Measurements from ENCODE around the gene NR2C1. TPM values are rescaled to one million over a fixed set of nuclear protein-coding genes. Genes with fewer than 3 reads are reported as not detected.

NR2C1 gene
- total and polyA plus RNA-seq, 10 of the 15 experiments (the other 5 are each of a cell fraction or from before 2014, with no cell fraction given): 8.8 to 38.1 (median 31.3) TPM

- no peak overlapping the region for H2AFZ ChIP-seq (ENCODE audit: control insufficient read depth, low read depth, low read length)
- H3K36me3 ChIP-seq (ENCODE audit: control insufficient read depth in 2 of 2, insufficient read depth in 2 of 2, low read length in 1 of 2): peaks cover under 1 to 17% of the 10 kb centered on the region in 2 experiments; a peak in 3 of 4 replicates
- BruUV-seq (replicated peaks): no TSS peak
- H3K9ac ChIP-seq (ENCODE audit: control insufficient read depth, insufficient read depth, low read length): no peak overlapping the region
- no peaks in the 10 kb centered on the region for H3K79me2 ChIP-seq (ENCODE audit: control insufficient read depth, insufficient read depth, low read length)
- SMC1A ChIA-PET (ENCODE audit: uncharacterized antibody, unreplicated experiment): no interaction called here
- H3K4me3 ChIP-seq: no peak overlapping the region
- no peaks in the 10 kb centered on the region for H3K27me3 ChIP-seq (replicated peaks in 1 of 2; ENCODE audit: control insufficient read depth in 2 of 2, insufficient read depth in 2 of 2, low read length in 1 of 2)
- H4K20me1 ChIP-seq (ENCODE audit: control insufficient read depth, insufficient read depth): no peaks in the 10 kb centered on the region
- 100% methylated on average over 1 of the region's 1 CpG for WGBS (ENCODE audit: insufficient coverage, insufficient replicate concordance, low lambda C conversion rate, missing lambda C conversion rate)
- H3K4me1 ChIP-seq (ENCODE audit: control insufficient read depth, insufficient read depth, low read length): no peaks in the 10 kb centered on the region
- RAD21 ChIA-PET (ENCODE audit: unreplicated experiment): no interaction called here
- H3K27ac ChIP-seq (ENCODE audit: control insufficient read depth, insufficient read depth): no peak overlapping the region
- CTCF ChIA-PET: no interaction called here
- no peak overlapping the region for H3K4me2 ChIP-seq (ENCODE audit: control insufficient read depth, insufficient read depth)
- intact Hi-C loops (cut with micrococcal nuclease; ENCODE audit: unreplicated experiment) (no loop called here), in situ Hi-C loops (cut with MboI) (no loop called here)
- DNase-seq (ENCODE audit: low read depth, low spot score) (no peak), ATAC-seq (no peak), FAIRE-seq (no peak)
- TF ChIP-seq MAX (IDR thresholded peaks at IDR 0.05; ENCODE audit: low read depth, low read length) (no peak), LARP7 (IDR thresholded peaks at IDR 0.05) (no peak), ATF7 (IDR thresholded peaks at IDR 0.05; ENCODE audit: low read depth) (no peak), BCL3 (IDR thresholded peaks at IDR 0.05; ENCODE audit: borderline replicate concordance, insufficient read depth, low read depth, low read length, poor library complexity, severe bottlenecking) (no peak), JUND (IDR thresholded peaks at IDR 0.05; ENCODE audit: low read depth, low read length) (no peak), ZSCAN29 (IDR thresholded peaks at IDR 0.05) (no peak), NFXL1 (IDR thresholded peaks at IDR 0.05; ENCODE audit: borderline replicate concordance) (no peak), ZBED1 (IDR thresholded peaks at IDR 0.05; ENCODE audit: borderline replicate concordance) (no peak), RELB (IDR thresholded peaks at IDR 0.05; ENCODE audit: low read depth) (no peak), SUPT20H (IDR thresholded peaks at IDR 0.05; ENCODE audit: borderline replicate concordance, control insufficient read depth, low read depth, low read length) (no peak), CHD2 (IDR thresholded peaks at IDR 0.05; ENCODE audit: borderline replicate concordance, low read depth, low read length) (no peak), CEBPZ (IDR thresholded peaks at IDR 0.05; ENCODE audit: low read depth, low read length) (no peak), NFIC (IDR thresholded peaks at IDR 0.05; ENCODE audit: low read depth, low read length) (no peak), POU2F2 (IDR thresholded peaks at IDR 0.05; ENCODE audit: borderline replicate concordance, low read depth, low read length) (no peak), KDM1A (IDR thresholded peaks at IDR 0.05; ENCODE audit: borderline replicate concordance) (no peak), TAF1 (IDR thresholded peaks at IDR 0.05; ENCODE audit: borderline replicate concordance, low read depth, low read length) (no peak), ZNF384 (IDR thresholded peaks at IDR 0.05; ENCODE audit: borderline replicate concordance, low read depth, low read length) (no peak), MEF2A (IDR thresholded peaks at IDR 0.05; ENCODE audit: insufficient read depth, low read depth, low read length) (no peak), SMAD5 (IDR thresholded peaks at IDR 0.05; ENCODE audit: low read depth) (no peak), NBN (IDR thresholded peaks at IDR 0.05) (no peak)
- POLR2A ChIA-PET: interaction anchor here (0.6 kb wide), 1 partner anchor 485 kb away, joined by 3 read pairs; no protein-coding TSS in a partner anchor
- H3K9me3 ChIP-seq (replicated peaks; ENCODE audit: control insufficient read depth, insufficient read depth, low read length): no peaks in the 10 kb centered on the region
These were observed 12.5 kb downstream of the NR2C1 start for GRCh38 chr12:95060951-95061350.

Measured in GM12878 (cell line).